Lung (tissue), 12 donors: Measurements from ENCODE around the gene TNC. TPM values are rescaled to one million over a fixed set of nuclear protein-coding genes. Genes with fewer than 3 reads are reported as not detected.

Experiments used
- ATAC-seq: fragments of 200-7000 bp; cut with Tn5 transposase; one replicate; pipeline ENCODE4 v1.9.1; 2020; ENCODE audit warnings: moderate number of reproducible peaks; ENCODE audit not compliant: insufficient read depth, low FRiP score
- DNase-seq, 3 donors: peaks; one replicate each; pipeline ENCODE4 v3.0.0-alpha.2; 2013 to 2017
- H3K27ac ChIP-seq, 2 donors: one replicate each; pipeline ENCODE4 v1.5.1; 2013; ENCODE audit warnings: mild to moderate bottlenecking in 2 of 2, moderate library complexity in 2 of 2, control low read depth in 1 of 2, inconsistent platforms in 1 of 2, low read depth in 1 of 2, low read length in 1 of 2
- H3K27me3 ChIP-seq, 3 donors: one replicate each; pipeline ENCODE4 v1.5.1; 2013; ENCODE audit warnings: low read length in 2 of 3; ENCODE audit not compliant: control insufficient read depth in 3 of 3, insufficient read depth in 3 of 3
- H3K36me3 ChIP-seq, 4 donors: one replicate each; pipeline ENCODE4 v1.5.1; 2013; ENCODE audit warnings: low read length in 4 of 4, mild to moderate bottlenecking in 1 of 4, moderate library complexity in 1 of 4; ENCODE audit not compliant: control insufficient read depth in 4 of 4, insufficient read depth in 4 of 4
- H3K4me1 ChIP-seq, 5 donors: one replicate each; pipeline ENCODE4 v1.5.1; 2013; ENCODE audit warnings: low read length in 5 of 5, mild to moderate bottlenecking in 2 of 5, moderate library complexity in 1 of 5; ENCODE audit not compliant: control insufficient read depth in 5 of 5, insufficient read depth in 5 of 5
- H3K4me3 ChIP-seq: one replicate; pipeline ENCODE4 v1.5.1; 2013; ENCODE audit warnings: mild to moderate bottlenecking, control low read depth, moderate library complexity
- H3K9ac ChIP-seq, 2 donors: one replicate each; pipeline ENCODE4 v1.5.1; 2013; ENCODE audit warnings: low read length in 2 of 2, control low read depth in 1 of 2; ENCODE audit not compliant: insufficient read depth in 1 of 2
- H3K9me3 ChIP-seq, 4 donors: one replicate each; pipeline ENCODE4 v1.5.1; 2013; ENCODE audit warnings: low read length in 3 of 4, mild to moderate bottlenecking in 1 of 4, moderate library complexity in 1 of 4; ENCODE audit not compliant: control insufficient read depth in 4 of 4, insufficient read depth in 3 of 4
- CTCF ChIP-seq: IDR thresholded peaks from 2 replicates; pipeline ENCODE4 v1.5.1; 2012; ENCODE audit warnings: mild to moderate bottlenecking; ENCODE audit errors: control extremely low read depth, extremely low read depth
- WGBS, 2 donors: extraction: QIAGEN DNeasy Blood & Tissue Kit; methylation state at CpG; one replicate each; pipeline ENCODE4 v1.1.7; 2013; 5-methylcytosine and 5-hydroxymethylcytosine counted together
- polyA plus RNA-seq, 2 donors: library from polyadenylated mRNA; stranded (reverse); fragments of 200-250 nt; gene quantifications; one replicate each; pipeline ENCODE4 v1.2.1, GENCODE V29; 2013
- total RNA-seq, 2 donors: library from RNA; depleted of rRNA in 1 of 2; stranded (reverse); fragments of >200 nt in 1 of 2; gene quantifications; one replicate each; pipeline ENCODE4 v1.2.1, GENCODE V29; 2014 to 2021
- donor health status: control.
- donor health status: control.
- donor health status: Bipolar disorder and iron deficiency.
- donor health status: healthy.
- donor health status: DM: yes; HTN: yes; CAD: no.

TNC gene
- total and polyA plus RNA-seq, 4 donors = 3.9 to 242 (median 80.5) TPM

GRCh38 chr9:114972510-114973136, 145.3 kb downstream of the TNC start:
- ATAC-seq = no peak
- WGBS, 2 donors = 78 to 90% methylated on average over 3 of the region's 3 CpGs
- TF ChIP-seq CTCF = no peak

More at GRCh38 chr9:114972510-114973136, 145.3 kb downstream of the TNC start:
- Histone ChIP-seq H3K27me3 (no peaks in the 10 kb centered on the region), H3K9ac (no peak overlapping the region), H3K36me3 (no peaks in the 10 kb centered on the region), H3K27ac (no peak overlapping the region), H3K9me3 (no peaks in the 10 kb centered on the region), H3K4me1 (peaks cover 0 to 13% (median 0%) of the 10 kb centered on the region in 5 donors), H3K4me3 (no peak overlapping the region)
- no peak for DNase-seq

Other genes starting within 250 kb of the TNC start
- gene TNFSF8, start 187.6 kb downstream of the TNC start, total RNA-seq = 1 to 10 TPM; 1.9 to 8.7 TPM
- gene TNFSF8, start 187.6 kb downstream of the TNC start, polyA plus RNA-seq = 1 to 10 TPM in 1 of 2 donors, under 1 TPM in 1; 0.61 to 7.7 TPM